ENCODE data around the gene PVALB.

PVALB gene

GRCh38 chr22:36830601-36831000 is 13.8 kb upstream of the PVALB start:
- peaks cover 9 to 23% (median 15%) of the 10 kb centered on the region in 5 donors for H3K27me3 ChIP-seq (ENCODE audit: control insufficient read depth in 5 of 5, insufficient read depth in 4 of 5, low read length in 5 of 5)
- peaks cover 0 to 2% (median 0%) of the 10 kb centered on the region in 5 donors for H3K4me1 ChIP-seq (ENCODE audit: control insufficient read depth in 5 of 5, insufficient read depth in 5 of 5, low read length in 5 of 5)
- peaks cover 0 to 4% (median 0%) of the 10 kb centered on the region in 5 donors for H3K9me3 ChIP-seq (ENCODE audit: control insufficient read depth in 5 of 5, low read length in 5 of 5)
- H3K36me3 ChIP-seq (ENCODE audit: control insufficient read depth in 5 of 5, insufficient read depth in 5 of 5, low read length in 5 of 5) = no peaks in the 10 kb centered on the region
- H3K9ac ChIP-seq (ENCODE audit: low read length in 5 of 5) = no peak overlapping the region
- H3K4me3 ChIP-seq (ENCODE audit: low read depth in 1 of 5, low read length in 5 of 5) = no peak overlapping the region
- no peak overlapping the region for H3K27ac ChIP-seq (ENCODE audit: low read depth, low read length)

DNA sequence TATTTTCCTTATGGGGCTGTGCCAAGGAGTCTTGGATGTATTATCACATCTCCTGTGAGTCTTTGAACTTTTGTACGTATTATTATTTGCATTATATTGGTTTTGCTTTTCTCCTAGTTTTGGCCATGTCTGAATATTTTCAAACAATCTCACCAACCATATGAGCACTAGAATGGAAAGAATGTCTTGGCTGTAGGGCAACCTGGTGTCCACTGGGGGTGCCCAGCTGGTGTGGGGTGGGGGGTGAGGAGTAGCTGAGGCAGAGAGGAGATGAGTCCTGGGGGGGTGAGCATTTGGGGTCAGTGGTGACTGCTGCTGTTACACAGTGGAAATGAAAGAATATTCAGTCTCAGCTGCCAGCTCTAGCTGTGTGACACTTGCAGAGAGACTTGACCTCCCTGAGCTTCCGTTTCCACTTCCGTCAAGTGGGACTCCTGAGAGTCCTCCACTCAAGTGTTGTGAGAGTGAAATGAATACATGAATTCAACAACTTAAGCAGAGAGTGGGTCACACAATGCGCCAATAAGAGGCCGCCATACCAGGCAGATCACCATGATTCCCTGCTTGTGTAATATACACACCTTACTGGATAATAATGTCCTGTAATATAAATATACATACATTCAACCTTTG is 12.7 kb upstream of the PVALB start:
- Histone ChIP-seq H3K9ac (ENCODE audit: low read length in 5 of 5) (no peak overlapping the region), H3K4me3 (ENCODE audit: low read depth in 1 of 5, low read length in 5 of 5) (no peak overlapping the region), H3K27ac (ENCODE audit: low read depth, low read length) (no peak overlapping the region), H3K4me1 (ENCODE audit: control insufficient read depth in 5 of 5, insufficient read depth in 5 of 5, low read length in 5 of 5) (no peaks in the 10 kb centered on the region), H3K36me3 (ENCODE audit: control insufficient read depth in 5 of 5, insufficient read depth in 5 of 5, low read length in 5 of 5) (no peaks in the 10 kb centered on the region), H3K9me3 (ENCODE audit: control insufficient read depth in 5 of 5, low read length in 5 of 5) (peaks cover 0 to 4% (median 0%) of the 10 kb centered on the region in 5 donors), H3K27me3 (ENCODE audit: control insufficient read depth in 5 of 5, insufficient read depth in 4 of 5, low read length in 5 of 5) (peaks cover 11 to 28% (median 19%) of the 10 kb centered on the region in 5 donors)

DNA sequence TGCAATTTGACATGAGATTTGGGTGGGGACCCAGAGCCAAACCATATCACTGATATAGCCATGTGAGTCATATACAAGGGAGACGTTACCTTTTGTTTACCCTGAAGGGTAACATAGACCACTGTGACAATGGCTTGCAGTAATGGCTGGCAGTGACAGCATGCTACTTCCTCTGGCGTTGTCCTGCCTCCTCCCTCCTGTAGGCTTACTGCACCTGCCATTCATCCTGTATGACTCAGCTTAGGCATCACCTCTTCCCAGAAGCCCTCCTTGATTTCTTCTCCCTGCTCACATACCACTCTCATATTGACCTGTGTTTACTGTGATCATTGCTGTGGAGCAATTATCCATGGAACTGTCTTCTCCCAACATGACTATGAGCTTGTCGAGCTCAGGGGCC is 12.0 kb upstream of the PVALB start:
- peaks cover 17 to 33% (median 23%) of the 10 kb centered on the region in 5 donors for H3K27me3 ChIP-seq (ENCODE audit: control insufficient read depth in 5 of 5, insufficient read depth in 4 of 5, low read length in 5 of 5)
- peaks cover 0 to 4% (median 0%) of the 10 kb centered on the region in 5 donors for H3K9me3 ChIP-seq (ENCODE audit: control insufficient read depth in 5 of 5, low read length in 5 of 5)
- no peaks in the 10 kb centered on the region for H3K36me3 ChIP-seq (ENCODE audit: control insufficient read depth in 5 of 5, insufficient read depth in 5 of 5, low read length in 5 of 5)
- no peak overlapping the region for H3K9ac ChIP-seq (ENCODE audit: low read length in 5 of 5)
- H3K4me1 ChIP-seq (ENCODE audit: control insufficient read depth in 5 of 5, insufficient read depth in 5 of 5, low read length in 5 of 5) = no peaks in the 10 kb centered on the region
- no peak overlapping the region for H3K27ac ChIP-seq (ENCODE audit: low read depth, low read length)
- no peak overlapping the region for H3K4me3 ChIP-seq (ENCODE audit: low read depth in 1 of 5, low read length in 5 of 5)

DNA sequence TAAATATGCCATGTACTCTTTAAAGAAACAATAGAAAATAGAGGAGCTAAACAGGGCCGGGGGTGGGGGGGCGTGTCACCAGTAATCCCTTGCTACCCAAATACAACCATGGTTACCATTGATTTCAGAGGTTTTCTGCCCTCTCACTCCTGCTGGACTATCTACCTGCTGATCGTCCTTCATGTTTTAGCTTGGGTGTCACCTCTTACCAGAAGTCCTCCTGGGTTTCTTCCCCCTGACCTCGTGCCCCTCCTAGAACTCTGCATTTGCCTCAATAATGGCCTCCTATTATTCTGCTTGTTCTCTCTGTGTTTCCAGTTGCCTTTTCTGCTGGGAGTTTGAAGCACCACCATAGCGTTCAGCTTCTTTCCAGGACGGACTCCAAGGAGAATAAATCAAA is 9.4 kb upstream of the PVALB start:
- Histone ChIP-seq H3K27ac (ENCODE audit: low read depth, low read length) (no peak overlapping the region), H3K4me1 (ENCODE audit: control insufficient read depth in 5 of 5, insufficient read depth in 5 of 5, low read length in 5 of 5) (no peaks in the 10 kb centered on the region), H3K36me3 (ENCODE audit: control insufficient read depth in 5 of 5, insufficient read depth in 5 of 5, low read length in 5 of 5) (no peaks in the 10 kb centered on the region), H3K27me3 (ENCODE audit: control insufficient read depth in 5 of 5, insufficient read depth in 4 of 5, low read length in 5 of 5) (peaks cover 25 to 45% (median 32%) of the 10 kb centered on the region in 5 donors), H3K9me3 (ENCODE audit: control insufficient read depth in 5 of 5, low read length in 5 of 5) (no peaks in the 10 kb centered on the region), H3K9ac (ENCODE audit: low read length in 5 of 5) (no peak overlapping the region), H3K4me3 (ENCODE audit: low read depth in 1 of 5, low read length in 5 of 5) (no peak overlapping the region)

GRCh38 chr22:36824655-36825054 is 7.8 kb upstream of the PVALB start:
- H3K4me3 ChIP-seq (ENCODE audit: low read depth in 1 of 5, low read length in 5 of 5) = no peak overlapping the region
- peaks cover 27 to 45% (median 35%) of the 10 kb centered on the region in 5 donors for H3K27me3 ChIP-seq (ENCODE audit: control insufficient read depth in 5 of 5, insufficient read depth in 4 of 5, low read length in 5 of 5)
- no peaks in the 10 kb centered on the region for H3K36me3 ChIP-seq (ENCODE audit: control insufficient read depth in 5 of 5, insufficient read depth in 5 of 5, low read length in 5 of 5)
- no peaks in the 10 kb centered on the region for H3K4me1 ChIP-seq (ENCODE audit: control insufficient read depth in 5 of 5, insufficient read depth in 5 of 5, low read length in 5 of 5)
- H3K27ac ChIP-seq (ENCODE audit: low read depth, low read length) = no peak overlapping the region
- no peak overlapping the region for H3K9ac ChIP-seq (ENCODE audit: low read length in 5 of 5)
- no peaks in the 10 kb centered on the region for H3K9me3 ChIP-seq (ENCODE audit: control insufficient read depth in 5 of 5, low read length in 5 of 5)

DNA sequence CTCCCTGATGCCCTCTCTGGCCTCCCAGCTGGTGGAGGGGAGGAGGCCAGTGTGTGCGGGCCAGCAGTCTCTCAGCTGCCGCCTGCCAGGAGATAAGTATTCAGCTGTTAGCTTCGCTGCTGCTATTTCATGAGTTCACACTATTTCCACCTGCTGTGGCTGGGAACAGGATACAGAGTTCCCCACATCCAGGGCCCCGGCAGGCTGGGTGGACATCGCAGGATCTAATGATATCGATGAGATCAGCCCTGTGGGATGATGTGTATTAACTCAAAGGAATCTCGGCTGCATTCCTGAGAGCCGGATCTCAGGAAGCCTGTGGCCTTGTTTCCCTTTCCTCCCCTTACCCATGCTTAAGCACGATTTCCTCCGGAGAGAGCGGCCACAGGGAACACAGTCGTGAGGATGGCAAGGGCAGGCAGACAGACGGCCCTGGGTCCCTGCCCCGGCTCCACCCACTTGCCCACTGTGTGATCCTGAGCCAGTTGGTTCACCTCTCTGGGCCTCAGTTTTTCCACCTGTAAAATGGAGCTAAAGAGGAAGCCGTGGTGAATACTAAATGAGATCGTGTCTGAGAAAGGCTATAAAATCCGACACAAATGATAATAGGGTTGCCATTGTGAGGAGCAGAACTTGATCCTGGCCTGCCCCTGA is 6.5 kb upstream of the PVALB start:
- Histone ChIP-seq H3K36me3 (ENCODE audit: control insufficient read depth in 5 of 5, insufficient read depth in 5 of 5, low read length in 5 of 5) (no peaks in the 10 kb centered on the region), H3K27ac (ENCODE audit: low read depth, low read length) (no peak overlapping the region), H3K9ac (ENCODE audit: low read length in 5 of 5) (no peak overlapping the region)

GRCh38 chr22:36822581-36822980 is 5.7 kb upstream of the PVALB start:
- Histone ChIP-seq H3K9ac (ENCODE audit: low read length in 5 of 5) (no peak overlapping the region), H3K36me3 (ENCODE audit: control insufficient read depth in 5 of 5, insufficient read depth in 5 of 5, low read length in 5 of 5) (no peaks in the 10 kb centered on the region), H3K4me3 (ENCODE audit: low read depth in 1 of 5, low read length in 5 of 5) (no peak overlapping the region), H3K4me1 (ENCODE audit: control insufficient read depth in 5 of 5, insufficient read depth in 5 of 5, low read length in 5 of 5) (no peaks in the 10 kb centered on the region), H3K27ac (ENCODE audit: low read depth, low read length) (no peak overlapping the region), H3K9me3 (ENCODE audit: control insufficient read depth in 5 of 5, low read length in 5 of 5) (no peaks in the 10 kb centered on the region), H3K27me3 (ENCODE audit: control insufficient read depth in 5 of 5, insufficient read depth in 4 of 5, low read length in 5 of 5) (peaks cover 30 to 57% (median 56%) of the 10 kb centered on the region in 5 donors)

More for the DNA sequence above, 6.5 kb upstream of the PVALB start:
- Histone ChIP-seq H3K4me1 (ENCODE audit: control insufficient read depth in 5 of 5, insufficient read depth in 5 of 5, low read length in 5 of 5) (no peaks in the 10 kb centered on the region), H3K27me3 (ENCODE audit: control insufficient read depth in 5 of 5, insufficient read depth in 4 of 5, low read length in 5 of 5) (peaks cover 28 to 50% (median 48%) of the 10 kb centered on the region in 5 donors), H3K9me3 (ENCODE audit: control insufficient read depth in 5 of 5, low read length in 5 of 5) (no peaks in the 10 kb centered on the region), H3K4me3 (ENCODE audit: low read depth in 1 of 5, low read length in 5 of 5) (no peak overlapping the region)

DNA sequence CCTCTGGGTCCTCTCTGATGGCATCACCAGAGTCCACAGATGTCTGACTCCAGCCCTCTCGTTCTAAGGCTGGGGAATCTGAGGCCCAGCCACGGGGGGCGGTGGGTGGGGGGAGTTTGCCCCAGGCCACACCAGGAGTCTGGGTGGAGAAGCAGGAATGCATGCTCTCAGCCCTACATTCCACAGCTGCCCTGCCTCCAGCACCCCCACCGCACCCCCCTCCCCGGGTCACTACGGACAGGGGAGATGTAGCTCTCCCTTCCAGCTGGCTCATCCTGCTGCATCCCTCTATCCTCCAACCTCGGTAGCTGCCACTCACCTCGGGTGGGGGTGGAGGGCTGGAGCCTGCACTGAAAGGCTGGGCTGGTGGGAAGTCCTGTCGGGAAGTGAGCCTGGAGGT is 2.3 kb upstream of the PVALB start:
- H3K9ac ChIP-seq (ENCODE audit: low read length in 5 of 5) = no peak overlapping the region
- peaks cover 0 to 16% (median 12%) of the 10 kb centered on the region in 5 donors for H3K4me1 ChIP-seq (ENCODE audit: control insufficient read depth in 5 of 5, insufficient read depth in 5 of 5, low read length in 5 of 5)
- H3K9me3 ChIP-seq (ENCODE audit: control insufficient read depth in 5 of 5, low read length in 5 of 5) = no peaks in the 10 kb centered on the region
- H3K27me3 ChIP-seq (ENCODE audit: control insufficient read depth in 5 of 5, insufficient read depth in 4 of 5, low read length in 5 of 5) = peaks cover 48 to 73% (median 70%) of the 10 kb centered on the region in 5 donors
- H3K36me3 ChIP-seq (ENCODE audit: control insufficient read depth in 5 of 5, insufficient read depth in 5 of 5, low read length in 5 of 5) = no peaks in the 10 kb centered on the region
- no peak overlapping the region for H3K27ac ChIP-seq (ENCODE audit: low read depth, low read length)
- no peak overlapping the region for H3K4me3 ChIP-seq (ENCODE audit: low read depth in 1 of 5, low read length in 5 of 5)

- no peak overlapping the region for H3K27ac ChIP-seq (ENCODE audit: low read depth, low read length)
- H3K4me1 ChIP-seq (ENCODE audit: control insufficient read depth in 5 of 5, insufficient read depth in 5 of 5, low read length in 5 of 5) = peaks cover 0 to 16% (median 12%) of the 10 kb centered on the region in 5 donors
- H3K4me3 ChIP-seq (ENCODE audit: low read depth in 1 of 5, low read length in 5 of 5) = no peak overlapping the region
- H3K9ac ChIP-seq (ENCODE audit: low read length in 5 of 5) = no peak overlapping the region
- no peaks in the 10 kb centered on the region for H3K36me3 ChIP-seq (ENCODE audit: control insufficient read depth in 5 of 5, insufficient read depth in 5 of 5, low read length in 5 of 5)
- H3K27me3 ChIP-seq (ENCODE audit: control insufficient read depth in 5 of 5, insufficient read depth in 4 of 5, low read length in 5 of 5) = peaks cover 50 to 74% (median 69%) of the 10 kb centered on the region in 5 donors
- no peaks in the 10 kb centered on the region for H3K9me3 ChIP-seq (ENCODE audit: control insufficient read depth in 5 of 5, low read length in 5 of 5)
These were observed 1.3 kb upstream of the PVALB start for GRCh38 chr22:36818010-36818642.

- peaks cover 0 to 16% (median 12%) of the 10 kb centered on the region in 5 donors for H3K4me1 ChIP-seq (ENCODE audit: control insufficient read depth in 5 of 5, insufficient read depth in 5 of 5, low read length in 5 of 5)
- peak overlapping the region in 1 of 5 donors; percentile 49 for H3K4me3 ChIP-seq (ENCODE audit: low read depth in 1 of 5, low read length in 5 of 5)
- H3K9me3 ChIP-seq (ENCODE audit: control insufficient read depth in 5 of 5, low read length in 5 of 5) = no peaks in the 10 kb centered on the region
- no peaks in the 10 kb centered on the region for H3K36me3 ChIP-seq (ENCODE audit: control insufficient read depth in 5 of 5, insufficient read depth in 5 of 5, low read length in 5 of 5)
- H3K9ac ChIP-seq (ENCODE audit: low read length in 5 of 5) = no peak overlapping the region
- peaks cover 50 to 72% (median 63%) of the 10 kb centered on the region in 5 donors for H3K27me3 ChIP-seq (ENCODE audit: control insufficient read depth in 5 of 5, insufficient read depth in 4 of 5, low read length in 5 of 5)
- no peak overlapping the region for H3K27ac ChIP-seq (ENCODE audit: low read depth, low read length)
These were observed 652 bp upstream of the PVALB start for GRCh38 chr22:36817525-36817848.

All from subcutaneous abdominal adipose tissue (tissue), 5 donors.